Testis (tissue), 2 donors: Measurements from ENCODE around the gene LYL1.

Experiments used
- POLR2A ChIP-seq: fragments of 450-650 bp; IDR thresholded peaks from one replicate; pipeline ENCODE4 v1.6.1; 2017; ENCODE audit warnings: antibody characterized with exemption, mild to moderate bottlenecking, moderate library complexity
- TF ChIP-seq, protein P1 (sequence below), 3 experiments: fragments of 450-650 bp in 2 of 3; fragments of 200-600 bp in 1 of 3; sonication (generic) in 1 of 3; IDR thresholded peaks; one replicate each; pipeline ENCODE4 v1.5.1; 2016 to 2019; ENCODE audit warnings: antibody characterized with exemption in 3 of 3, mild to moderate bottlenecking in 2 of 3, moderate library complexity in 1 of 3

DNA sequence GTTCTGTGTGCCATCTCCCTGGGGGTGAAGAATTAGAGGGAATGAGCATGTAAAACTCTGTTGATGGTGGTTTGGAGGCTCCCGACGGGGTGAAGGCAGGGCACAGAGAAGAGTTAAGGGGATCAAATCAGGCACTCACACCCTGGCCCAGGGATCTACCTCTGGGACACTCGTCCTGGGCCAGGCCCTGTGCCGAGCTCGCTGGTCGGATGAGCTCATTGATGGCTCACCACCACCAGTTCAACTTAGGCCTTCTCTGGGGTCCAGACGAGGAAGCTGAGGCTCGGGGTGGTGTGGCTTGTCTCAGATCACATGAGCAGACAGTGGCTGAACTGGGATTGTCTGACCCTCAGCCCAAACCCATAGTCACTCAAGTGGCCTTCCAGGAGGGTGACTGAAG, 17.0 kb upstream of the LYL1 start:
- TF ChIP-seq, protein P1, sequence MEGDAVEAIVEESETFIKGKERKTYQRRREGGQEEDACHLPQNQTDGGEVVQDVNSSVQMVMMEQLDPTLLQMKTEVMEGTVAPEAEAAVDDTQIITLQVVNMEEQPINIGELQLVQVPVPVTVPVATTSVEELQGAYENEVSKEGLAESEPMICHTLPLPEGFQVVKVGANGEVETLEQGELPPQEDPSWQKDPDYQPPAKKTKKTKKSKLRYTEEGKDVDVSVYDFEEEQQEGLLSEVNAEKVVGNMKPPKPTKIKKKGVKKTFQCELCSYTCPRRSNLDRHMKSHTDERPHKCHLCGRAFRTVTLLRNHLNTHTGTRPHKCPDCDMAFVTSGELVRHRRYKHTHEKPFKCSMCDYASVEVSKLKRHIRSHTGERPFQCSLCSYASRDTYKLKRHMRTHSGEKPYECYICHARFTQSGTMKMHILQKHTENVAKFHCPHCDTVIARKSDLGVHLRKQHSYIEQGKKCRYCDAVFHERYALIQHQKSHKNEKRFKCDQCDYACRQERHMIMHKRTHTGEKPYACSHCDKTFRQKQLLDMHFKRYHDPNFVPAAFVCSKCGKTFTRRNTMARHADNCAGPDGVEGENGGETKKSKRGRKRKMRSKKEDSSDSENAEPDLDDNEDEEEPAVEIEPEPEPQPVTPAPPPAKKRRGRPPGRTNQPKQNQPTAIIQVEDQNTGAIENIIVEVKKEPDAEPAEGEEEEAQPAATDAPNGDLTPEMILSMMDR (IDR thresholded peaks at IDR 0.05): no peak
- no peak for TF ChIP-seq POLR2A
